ENCODE data around the gene GLA.

The GLA gene

GRCh38 chrX:101407748-101408531, at the start of gene GLA, which contains the start of gene HNRNPH2:
Gene GLA, minus strand, starts transcription at chrX:101407925. Its CDS starts 22 bp downstream, at chrX:101407903.
Gene HNRNPH2, plus strand, starts transcription at chrX:101408222. Its CDS starts 3,767 bp downstream, at chrX:101411989.
- peak; percentile 98 for DNase-seq (ENCODE audit: low spot score)

GRCh38 chrX:101452056-101452455, 44.3 kb upstream of the GLA start:
- DNase-seq (ENCODE audit: low spot score): no peak

GRCh38 chrX:101450961-101451360, 43.2 kb upstream of the GLA start:
- peak; percentile 16 for DNase-seq (ENCODE audit: low spot score)

- no peak for DNase-seq (ENCODE audit: low spot score)
These were observed 42.4 kb upstream of the GLA start for GRCh38 chrX:101450085-101450484.

GRCh38 chrX:101449279-101449678, 41.6 kb upstream of the GLA start:
- no peak for DNase-seq (ENCODE audit: low spot score)

- DNase-seq (ENCODE audit: low spot score): no peak
These were observed 34.4 kb upstream of the GLA start for GRCh38 chrX:101442085-101442484.

- peak; percentile 63 for DNase-seq (ENCODE audit: low spot score)
These were observed 22.8 kb upstream of the GLA start for GRCh38 chrX:101430457-101431078.

- peak; percentile 28 for DNase-seq (ENCODE audit: low spot score)
These were observed 22.2 kb upstream of the GLA start for GRCh38 chrX:101429934-101430333.

GRCh38 chrX:101427954-101428353, 20.2 kb upstream of the GLA start:
- no peak for DNase-seq (ENCODE audit: low spot score)

GRCh38 chrX:101419489-101419888, 11.8 kb upstream of the GLA start:
- DNase-seq (ENCODE audit: low spot score): no peak

- DNase-seq (ENCODE audit: low spot score): peak; percentile 28
These were observed 10.5 kb upstream of the GLA start for GRCh38 chrX:101417981-101418841.

- no peak for DNase-seq (ENCODE audit: low spot score)
These were observed 9.5 kb upstream of the GLA start for GRCh38 chrX:101417190-101417589.

GRCh38 chrX:101416691-101417090, 9.0 kb upstream of the GLA start:
- no peak for DNase-seq (ENCODE audit: low spot score)

- peak; percentile 76 for DNase-seq (ENCODE audit: low spot score)
These were observed 7.7 kb upstream of the GLA start for GRCh38 chrX:101415180-101416145.

- no peak for DNase-seq (ENCODE audit: low spot score)
These were observed 4.3 kb upstream of the GLA start for GRCh38 chrX:101411984-101412383.

GRCh38 chrX:101410461-101410860, 2.7 kb upstream of the GLA start:
- no peak for DNase-seq (ENCODE audit: low spot score)

GRCh38 chrX:101409043-101409442, 1.3 kb upstream of the GLA start:
- no peak for DNase-seq (ENCODE audit: low spot score)

GRCh38 chrX:101408532-101408841, 762 bp upstream of the GLA start:
- no peak for DNase-seq (ENCODE audit: low spot score)

- DNase-seq (ENCODE audit: low spot score): no peak
These were observed 468 bp downstream of the GLA start for GRCh38 chrX:101407167-101407747.

GRCh38 chrX:101399825-101400224, 7.9 kb downstream of the GLA start:
- no peak for DNase-seq (ENCODE audit: low spot score)

- DNase-seq (ENCODE audit: low spot score): no peak
These were observed 9.0 kb downstream of the GLA start for GRCh38 chrX:101398694-101399093.
